Measurements from ENCODE around the gene CHMP1B.

The CHMP1B gene

GRCh38 chr18:11821643-11822237 is 29.5 kb upstream of the CHMP1B start:
- H3K36me3 Mint-ChIP-seq, result no peaks in the 10 kb centered on the region
- ATAC-seq (replicated peaks), result no peak
- DNase-seq, result no peak
- no peak overlapping the region for H3K27ac Mint-ChIP-seq
- H3K4me1 Mint-ChIP-seq, result no peaks in the 10 kb centered on the region
- H3K9me3 Mint-ChIP-seq, result no peaks in the 10 kb centered on the region
- H3K27me3 Mint-ChIP-seq, result peaks cover 4 to 9% of the 10 kb centered on the region in 2 donors
- H3K4me3 Mint-ChIP-seq, result no peak overlapping the region

- no peak overlapping the region for H3K4me3 Mint-ChIP-seq
- peaks cover 0 to 6% of the 10 kb centered on the region in 2 donors for H3K27me3 Mint-ChIP-seq
- H3K36me3 Mint-ChIP-seq, result no peaks in the 10 kb centered on the region
- no peak overlapping the region for H3K27ac Mint-ChIP-seq
- H3K4me1 Mint-ChIP-seq, result no peaks in the 10 kb centered on the region
- no peaks in the 10 kb centered on the region for H3K9me3 Mint-ChIP-seq
- ATAC-seq (replicated peaks) (no peak), DNase-seq (no peak)
These were observed 27.7 kb upstream of the CHMP1B start for GRCh38 chr18:11823545-11823944.

GRCh38 chr18:11826836-11827235 is 24.4 kb upstream of the CHMP1B start:
- H3K4me3 Mint-ChIP-seq, result no peak overlapping the region
- peaks cover 0 to 7% of the 10 kb centered on the region in 2 donors for H3K27me3 Mint-ChIP-seq
- ATAC-seq (replicated peaks), result no peak
- no peaks in the 10 kb centered on the region for H3K4me1 Mint-ChIP-seq
- no peaks in the 10 kb centered on the region for H3K36me3 Mint-ChIP-seq
- no peak overlapping the region for H3K27ac Mint-ChIP-seq
- no peak for DNase-seq
- H3K9me3 Mint-ChIP-seq, result no peaks in the 10 kb centered on the region

- Mint-ChIP-seq H3K9me3 (no peaks in the 10 kb centered on the region), H3K27ac (no peak overlapping the region), H3K4me3 (no peak overlapping the region), H3K36me3 (no peaks in the 10 kb centered on the region), H3K27me3 (peaks cover 0 to 7% of the 10 kb centered on the region in 2 donors), H3K4me1 (no peaks in the 10 kb centered on the region)
- DNase-seq, result no peak
- ATAC-seq (replicated peaks), result no peak
These were observed 22.3 kb upstream of the CHMP1B start for GRCh38 chr18:11828786-11829432.

- Mint-ChIP-seq H3K4me3 (no peak overlapping the region), H3K4me1 (no peaks in the 10 kb centered on the region), H3K9me3 (no peaks in the 10 kb centered on the region), H3K36me3 (no peaks in the 10 kb centered on the region), H3K27me3 (peaks cover 0 to 7% of the 10 kb centered on the region in 2 donors), H3K27ac (no peak overlapping the region)
- ATAC-seq (replicated peaks) (no peak), DNase-seq (no peak)
These were observed 20.6 kb upstream of the CHMP1B start for GRCh38 chr18:11830585-11830984.

- no peaks in the 10 kb centered on the region for H3K9me3 Mint-ChIP-seq
These were observed 19.3 kb upstream of the CHMP1B start for GRCh38 chr18:11831921-11832320.

GRCh38 chr18:11834772-11835171 is 16.4 kb upstream of the CHMP1B start:
- Mint-ChIP-seq H3K27me3 (peaks cover 0 to 7% of the 10 kb centered on the region in 2 donors), H3K4me1 (no peaks in the 10 kb centered on the region), H3K9me3 (no peaks in the 10 kb centered on the region), H3K36me3 (no peaks in the 10 kb centered on the region), H3K27ac (no peak overlapping the region), H3K4me3 (no peak overlapping the region)
- ATAC-seq (replicated peaks) (no peak), DNase-seq (no peak)

More at GRCh38 chr18:11831921-11832320, 19.3 kb upstream of the CHMP1B start:
- Mint-ChIP-seq H3K27ac (no peak overlapping the region), H3K36me3 (no peaks in the 10 kb centered on the region), H3K4me1 (no peaks in the 10 kb centered on the region), H3K4me3 (no peak overlapping the region), H3K27me3 (peaks cover 0 to 7% of the 10 kb centered on the region in 2 donors)
- DNase-seq (no peak), ATAC-seq (replicated peaks) (no peak)

- Mint-ChIP-seq H3K36me3 (no peaks in the 10 kb centered on the region), H3K27me3 (peaks cover 0 to 6% of the 10 kb centered on the region in 2 donors), H3K4me1 (no peaks in the 10 kb centered on the region)
These were observed 11.7 kb upstream of the CHMP1B start for GRCh38 chr18:11839556-11839955.

GRCh38 chr18:11840493-11840892 is 10.7 kb upstream of the CHMP1B start:
- ATAC-seq (replicated peaks), result no peak
- H3K27me3 Mint-ChIP-seq, result peaks cover 0 to 6% of the 10 kb centered on the region in 2 donors
- no peak for DNase-seq
- no peaks in the 10 kb centered on the region for H3K4me1 Mint-ChIP-seq
- no peaks in the 10 kb centered on the region for H3K9me3 Mint-ChIP-seq
- H3K27ac Mint-ChIP-seq, result no peak overlapping the region
- H3K4me3 Mint-ChIP-seq, result no peak overlapping the region
- H3K36me3 Mint-ChIP-seq, result no peaks in the 10 kb centered on the region

More at GRCh38 chr18:11839556-11839955, 11.7 kb upstream of the CHMP1B start:
- no peak overlapping the region for H3K27ac Mint-ChIP-seq
- no peak for ATAC-seq (replicated peaks)
- no peaks in the 10 kb centered on the region for H3K9me3 Mint-ChIP-seq
- DNase-seq, result no peak
- no peak overlapping the region for H3K4me3 Mint-ChIP-seq

GRCh38 chr18:11842562-11842961 is 8.7 kb upstream of the CHMP1B start:
- no peak overlapping the region for H3K27ac Mint-ChIP-seq
- H3K27me3 Mint-ChIP-seq, result peaks cover 0 to 6% of the 10 kb centered on the region in 2 donors
- ATAC-seq (replicated peaks), result no peak
- H3K4me3 Mint-ChIP-seq, result no peak overlapping the region
- no peak for DNase-seq
- no peaks in the 10 kb centered on the region for H3K36me3 Mint-ChIP-seq
- no peaks in the 10 kb centered on the region for H3K4me1 Mint-ChIP-seq
- no peaks in the 10 kb centered on the region for H3K9me3 Mint-ChIP-seq

- H3K9me3 Mint-ChIP-seq, result no peaks in the 10 kb centered on the region
- H3K27me3 Mint-ChIP-seq, result peaks cover 0 to 6% of the 10 kb centered on the region in 2 donors
- no peak for ATAC-seq (replicated peaks)
- no peaks in the 10 kb centered on the region for H3K36me3 Mint-ChIP-seq
- H3K27ac Mint-ChIP-seq, result no peak overlapping the region
- DNase-seq, result no peak
- no peaks in the 10 kb centered on the region for H3K4me1 Mint-ChIP-seq
- no peak overlapping the region for H3K4me3 Mint-ChIP-seq
These were observed 6.8 kb upstream of the CHMP1B start for GRCh38 chr18:11844436-11844835.

GRCh38 chr18:11845654-11846053 is 5.6 kb upstream of the CHMP1B start:
- Mint-ChIP-seq H3K27ac (no peak overlapping the region), H3K9me3 (no peaks in the 10 kb centered on the region), H3K27me3 (peaks cover 0 to 3% of the 10 kb centered on the region in 2 donors), H3K36me3 (no peaks in the 10 kb centered on the region), H3K4me3 (no peak overlapping the region), H3K4me1 (peaks cover 4 to 11% of the 10 kb centered on the region in 2 donors)
- no peak for DNase-seq
- ATAC-seq (replicated peaks), result no peak

- Mint-ChIP-seq H3K36me3 (peaks cover 4 to 5% of the 10 kb centered on the region in 2 donors), H3K4me3 (no peak overlapping the region)
These were observed 3.4 kb upstream of the CHMP1B start for GRCh38 chr18:11847811-11848210.

GRCh38 chr18:11849279-11849678 is 1.9 kb upstream of the CHMP1B start:
- H3K36me3 Mint-ChIP-seq, result peaks cover 4 to 5% of the 10 kb centered on the region in 2 donors
- no peak for ATAC-seq (replicated peaks)
- H3K4me1 Mint-ChIP-seq, result peaks cover 8 to 17% of the 10 kb centered on the region in 2 donors
- H3K27me3 Mint-ChIP-seq, result peaks cover 0 to 3% of the 10 kb centered on the region in 2 donors
- no peaks in the 10 kb centered on the region for H3K9me3 Mint-ChIP-seq
- H3K27ac Mint-ChIP-seq, result no peak overlapping the region
- H3K4me3 Mint-ChIP-seq, result no peak overlapping the region
- no peak for DNase-seq

More at GRCh38 chr18:11847811-11848210, 3.4 kb upstream of the CHMP1B start:
- ATAC-seq (replicated peaks) (no peak), DNase-seq (no peak)
- H3K27ac Mint-ChIP-seq, result no peak overlapping the region
- H3K9me3 Mint-ChIP-seq, result no peaks in the 10 kb centered on the region
- peaks cover 8 to 17% of the 10 kb centered on the region in 2 donors for H3K4me1 Mint-ChIP-seq
- peaks cover 0 to 3% of the 10 kb centered on the region in 2 donors for H3K27me3 Mint-ChIP-seq
